GM04504 (cell line): Measurements from ENCODE around the gene ANKRD55.
A peak's percentile ranks its signal among the peaks of the same experiment; 100 is the strongest.
"Not testable (repeated sequence)": the region's sequence is repeated elsewhere in the genome, so short reads cannot be mapped to it uniquely, and the experiment has no call there.

Experiments used
- DNase-seq: peaks from one replicate; pipeline ENCODE4 v3.0.0-alpha.2; 2012; ENCODE audit warnings: low read depth

The ANKRD55 gene

DNA sequence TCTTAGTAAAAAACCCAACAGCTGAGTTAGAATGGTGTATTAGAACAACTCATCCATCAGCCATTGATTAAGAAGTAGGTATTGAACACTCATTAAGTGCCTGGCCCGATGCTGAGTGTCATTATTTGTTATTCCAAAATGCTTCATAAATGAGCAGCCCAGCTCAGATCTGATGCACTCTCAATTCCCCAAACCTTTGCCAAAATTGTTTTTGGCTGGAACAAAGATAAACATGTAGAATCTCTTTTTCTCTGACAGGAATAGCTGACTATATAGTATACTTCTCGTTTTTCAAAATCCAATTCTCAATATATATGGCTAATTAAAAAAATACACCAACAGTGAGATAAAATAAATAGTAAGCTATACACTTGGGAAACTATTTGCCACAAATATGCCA, 20.0 kb upstream of the ANKRD55 start:
- no peak for DNase-seq

DNA sequence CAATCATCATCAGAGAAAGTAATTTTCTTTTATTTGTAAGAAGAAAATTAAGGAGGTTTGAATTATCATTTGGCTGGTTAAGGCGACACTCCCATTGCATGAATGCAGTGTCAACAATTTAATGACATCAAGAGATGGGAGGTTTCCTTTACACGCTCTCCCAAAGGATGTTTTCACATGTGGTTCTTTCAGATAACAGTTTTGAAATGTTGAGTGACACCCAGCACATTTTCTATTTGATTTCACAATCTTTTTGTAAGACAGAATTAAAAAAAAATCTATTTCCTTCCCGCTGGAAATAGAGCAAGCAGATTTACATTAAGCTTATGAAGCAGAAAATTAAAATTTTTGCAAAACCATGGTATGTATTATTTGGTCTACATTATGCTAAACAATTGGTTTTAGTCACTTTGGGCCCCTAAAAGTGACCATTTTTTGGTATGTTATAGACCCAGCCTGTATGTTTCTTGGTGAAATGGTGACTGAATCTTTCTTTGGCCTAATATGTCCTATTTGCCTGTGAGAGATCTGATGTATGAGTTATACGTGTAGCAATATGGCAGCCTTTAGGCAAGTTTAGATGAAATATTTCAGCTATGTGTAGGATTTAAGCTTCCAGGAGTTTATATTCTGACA, 18.9 kb upstream of the ANKRD55 start:
- no peak for DNase-seq

DNA sequence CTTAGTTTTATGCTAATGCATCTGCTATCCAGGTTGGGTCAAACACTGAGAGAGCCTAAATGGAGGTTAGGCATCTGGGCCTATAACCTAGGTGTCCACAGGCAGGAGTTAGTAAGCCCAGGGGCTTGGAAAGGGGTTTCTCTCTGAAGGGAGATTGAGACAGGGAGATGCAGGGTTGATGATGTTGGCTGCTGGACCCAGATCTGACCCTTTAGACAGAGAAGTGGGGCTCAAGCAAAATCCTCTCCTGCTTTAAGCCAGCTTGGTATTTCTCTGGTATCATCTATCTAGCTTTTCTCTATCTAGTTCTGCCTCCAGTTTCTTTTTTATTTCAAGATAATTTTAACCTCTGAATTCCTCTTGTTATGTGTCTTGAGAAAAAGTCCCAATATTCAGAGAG, 18.3 kb upstream of the ANKRD55 start:
- no peak for DNase-seq

DNA sequence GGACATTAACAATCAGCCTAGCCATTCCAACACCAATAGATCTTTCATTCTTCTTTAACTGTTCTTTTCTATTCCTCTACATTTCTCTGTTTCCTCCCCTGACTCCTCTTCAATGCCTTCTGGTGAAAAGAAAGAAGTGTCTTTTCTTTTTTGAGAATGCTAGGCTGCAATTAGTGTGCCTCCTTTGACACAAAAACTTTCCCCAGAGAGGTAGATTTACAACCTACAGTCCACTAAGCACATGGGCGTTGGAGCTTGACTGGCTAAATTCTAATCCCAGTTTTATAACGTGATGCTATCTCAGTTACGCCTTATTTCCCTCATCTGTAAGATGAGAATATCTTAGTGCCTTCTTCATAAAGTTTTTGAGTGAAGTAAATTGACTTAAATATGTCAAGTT, 16.9 kb upstream of the ANKRD55 start:
- no peak for DNase-seq

DNA sequence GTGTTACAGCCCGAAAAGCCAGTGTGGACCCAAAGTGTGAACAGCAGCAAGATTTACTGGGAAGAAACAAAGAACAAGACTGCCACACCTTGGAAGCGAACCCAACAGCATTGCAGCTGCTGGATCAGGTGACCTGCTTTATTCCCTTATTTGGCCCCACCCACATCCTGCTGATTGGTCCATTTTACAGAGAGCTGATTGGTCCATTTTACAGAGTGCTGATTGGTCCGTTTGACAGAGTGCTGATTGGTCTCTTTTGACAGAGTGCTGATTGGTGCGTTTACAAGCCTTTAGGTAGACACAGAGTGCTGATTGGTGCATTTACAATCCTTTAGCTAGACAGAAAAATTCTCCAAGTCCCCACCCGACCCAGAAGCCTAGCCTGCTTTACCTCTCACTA, 16.0 kb upstream of the ANKRD55 start:
- DNase-seq, result not testable (repeated sequence)

DNA sequence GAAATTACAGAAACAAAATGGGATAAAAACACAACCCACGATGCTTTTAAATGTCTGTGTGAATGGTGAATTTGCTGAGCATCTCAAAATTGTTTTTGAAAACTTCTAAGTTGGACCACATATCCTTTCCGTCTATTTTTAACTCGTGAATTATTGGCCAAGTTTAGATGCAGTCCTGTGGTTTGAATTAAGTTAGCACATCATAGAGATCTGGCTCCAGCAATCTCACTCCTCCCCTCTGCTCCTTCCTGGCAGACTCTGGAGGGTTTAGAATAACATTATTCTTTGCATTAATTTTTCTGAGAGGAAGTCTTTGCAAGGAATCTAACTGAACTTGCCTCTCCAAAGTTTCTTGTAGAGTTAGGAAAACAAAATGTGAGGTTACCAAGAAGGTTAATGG, 14.5 kb upstream of the ANKRD55 start:
- no peak for DNase-seq

DNA sequence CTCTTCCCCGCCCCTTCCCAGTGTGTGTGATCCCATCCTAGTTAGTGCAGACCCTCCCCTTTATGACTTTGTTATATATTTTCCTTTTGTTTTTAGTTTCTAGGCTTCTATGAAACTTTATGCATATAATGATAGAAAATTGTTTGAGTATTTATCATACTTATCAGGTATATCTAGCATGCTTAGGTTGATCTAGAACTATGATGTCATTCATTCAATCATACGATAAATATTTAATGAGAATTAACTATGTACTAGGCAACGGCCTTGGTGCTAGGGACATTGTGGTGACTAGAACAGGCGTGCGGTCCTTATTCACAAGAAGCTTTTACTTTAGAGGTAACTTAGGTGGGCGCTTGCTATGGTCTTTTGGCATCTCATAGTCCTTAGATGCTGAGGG, 13.6 kb upstream of the ANKRD55 start:
- DNase-seq, result no peak

DNA sequence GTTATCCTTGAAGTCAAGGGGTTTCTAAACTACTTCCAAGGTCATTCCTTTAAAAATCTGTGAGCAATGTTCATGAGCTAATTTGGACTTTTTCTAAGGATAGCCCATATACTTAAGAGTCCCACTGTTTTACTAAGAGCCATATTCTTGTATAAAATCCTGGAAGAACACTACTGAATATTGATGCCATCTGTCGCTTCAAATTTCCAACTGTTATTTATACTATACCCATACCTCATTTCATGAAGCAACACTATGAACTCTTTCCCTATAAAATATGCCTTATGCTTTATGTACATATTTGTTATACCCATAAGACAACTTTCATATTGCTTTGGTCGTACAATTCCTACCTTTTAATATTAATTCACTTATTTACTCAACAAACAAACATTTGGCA, 12.4 kb upstream of the ANKRD55 start:
- DNase-seq, result no peak

DNA sequence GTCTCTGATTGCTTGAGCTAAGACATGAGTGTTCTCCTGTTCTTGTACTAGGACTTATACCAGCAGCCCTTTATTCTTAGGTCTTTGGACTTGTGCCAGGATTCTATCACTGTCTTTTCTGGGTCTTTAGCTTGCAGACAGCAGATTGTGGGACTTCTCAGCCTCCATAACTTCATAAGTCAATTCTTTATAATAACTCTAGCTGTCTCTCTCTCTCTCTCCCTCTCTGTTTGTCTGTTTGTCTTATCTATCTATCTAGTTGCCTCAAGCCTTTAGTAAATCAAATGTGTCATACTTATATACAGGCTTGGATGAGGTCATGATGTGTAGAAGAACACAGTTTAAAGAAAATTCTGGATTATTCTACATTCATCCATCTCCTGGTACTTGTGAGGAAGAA, 11.5 kb upstream of the ANKRD55 start:
- DNase-seq, result no peak

DNA sequence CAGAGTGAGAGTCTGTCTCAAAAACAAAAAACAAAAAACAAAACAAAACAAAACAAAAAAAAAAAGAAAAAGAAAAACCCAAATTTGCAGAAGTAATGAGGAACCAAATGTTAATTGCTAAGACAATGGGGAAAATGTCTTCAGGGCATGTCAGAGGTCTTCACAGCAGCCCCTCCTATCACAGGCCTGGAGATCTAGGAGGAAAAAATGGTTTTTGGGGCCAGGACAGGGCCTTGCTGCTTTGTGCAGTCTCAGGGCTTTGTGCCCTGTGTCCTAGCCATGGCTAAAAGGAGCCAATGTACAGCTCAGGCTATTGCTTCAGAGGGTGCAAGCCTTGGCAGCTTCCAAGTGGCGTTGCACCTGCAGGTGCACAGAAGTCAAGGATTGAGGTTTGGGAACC, 9.1 kb upstream of the ANKRD55 start:
- not testable (repeated sequence) for DNase-seq

DNA sequence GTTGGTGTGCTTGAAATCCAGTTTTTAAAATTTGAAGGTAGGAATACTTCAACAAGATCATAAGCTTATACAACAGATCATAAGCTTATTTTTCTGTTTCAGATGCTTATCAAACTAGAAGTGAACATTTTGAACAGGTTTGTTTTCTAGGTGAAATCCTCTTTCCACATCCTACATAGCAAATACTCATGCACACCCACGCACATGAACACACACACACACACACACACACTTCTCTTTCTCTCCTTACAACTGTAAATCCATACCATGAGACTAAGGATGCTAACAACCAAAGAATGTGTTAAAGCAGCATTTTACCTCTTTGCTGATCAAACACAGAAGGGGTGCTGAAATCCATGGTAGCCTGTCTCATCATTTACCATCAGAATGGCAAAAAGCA, 592 bp downstream of the ANKRD55 start:
- DNase-seq, result no peak

DNA sequence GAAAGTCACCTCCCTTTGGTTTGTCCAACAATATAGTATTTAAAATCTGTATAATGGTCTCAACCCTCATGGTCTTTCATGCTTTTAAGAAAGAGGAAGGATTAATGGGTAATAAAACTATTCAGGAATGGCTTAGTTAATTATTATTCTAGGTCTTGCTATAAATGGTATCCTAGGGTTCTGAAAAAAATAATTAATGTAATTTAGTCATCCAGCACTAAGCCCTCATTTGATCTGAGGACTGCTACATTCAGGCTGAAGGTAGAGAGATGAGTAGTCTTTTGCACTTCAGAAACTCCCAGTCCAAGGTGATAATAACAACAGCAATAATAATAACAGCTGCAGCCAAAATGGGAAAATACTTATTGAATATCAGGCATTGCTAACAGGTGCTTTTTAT, 2.6 kb downstream of the ANKRD55 start:
- no peak for DNase-seq

DNA sequence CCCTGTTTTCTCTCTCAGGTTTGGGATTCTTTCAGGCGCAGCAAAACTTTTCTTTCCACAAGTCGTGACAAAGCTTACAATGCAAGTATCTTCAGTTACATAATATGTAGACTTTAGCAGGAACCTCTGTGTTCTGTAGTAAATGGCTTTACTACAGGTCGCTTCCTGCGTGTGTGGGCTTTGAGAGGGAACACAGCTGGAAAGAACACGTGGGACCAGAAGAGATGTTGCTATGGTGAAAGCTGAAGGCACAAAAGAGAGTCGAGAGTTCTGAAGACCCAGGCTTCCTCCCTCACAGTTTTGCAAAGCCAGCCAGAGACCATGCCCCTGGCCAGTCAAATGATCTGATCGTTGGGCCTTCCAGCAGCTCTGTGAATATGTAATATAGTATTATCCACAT, 4.0 kb downstream of the ANKRD55 start:
- no peak for DNase-seq

DNA sequence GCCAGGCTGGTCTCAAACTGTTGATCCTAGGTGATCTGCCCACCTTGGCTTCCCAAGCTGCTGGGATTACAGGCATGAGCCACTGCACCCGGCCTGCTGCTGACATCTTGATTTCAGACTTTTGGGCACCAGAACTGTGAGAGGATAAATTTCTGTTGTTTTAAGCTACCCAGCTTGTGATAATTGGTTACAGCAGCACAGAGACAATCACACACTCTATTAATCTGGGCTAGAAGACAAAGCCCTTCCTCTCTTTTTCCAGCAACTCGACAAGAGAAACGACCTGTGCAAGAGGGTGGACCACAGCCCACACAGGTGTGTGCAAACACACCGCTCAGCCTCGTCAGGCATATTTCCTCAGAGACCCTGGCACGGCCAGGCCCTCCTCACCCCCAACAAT, 4.5 kb downstream of the ANKRD55 start:
- no peak for DNase-seq

DNA sequence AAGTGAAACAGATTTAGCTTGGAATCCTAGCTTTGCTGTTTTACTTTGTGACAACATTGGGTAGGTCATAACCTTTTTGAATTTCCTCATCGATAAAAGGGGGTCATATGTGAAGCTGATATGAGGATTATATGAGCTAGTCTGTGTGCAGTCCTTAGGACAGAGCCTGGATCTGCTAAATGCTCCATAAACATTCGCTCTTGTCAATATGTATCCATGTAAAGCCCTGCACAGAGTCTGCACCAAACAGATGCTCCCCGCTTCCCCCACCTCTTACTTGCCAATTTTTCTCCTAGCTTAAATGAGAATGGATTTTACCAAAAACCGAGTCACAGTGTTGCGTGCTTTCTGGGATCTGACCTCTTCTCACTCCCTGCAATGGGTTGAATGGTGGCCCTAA, 5.4 kb downstream of the ANKRD55 start:
- no peak for DNase-seq

DNA sequence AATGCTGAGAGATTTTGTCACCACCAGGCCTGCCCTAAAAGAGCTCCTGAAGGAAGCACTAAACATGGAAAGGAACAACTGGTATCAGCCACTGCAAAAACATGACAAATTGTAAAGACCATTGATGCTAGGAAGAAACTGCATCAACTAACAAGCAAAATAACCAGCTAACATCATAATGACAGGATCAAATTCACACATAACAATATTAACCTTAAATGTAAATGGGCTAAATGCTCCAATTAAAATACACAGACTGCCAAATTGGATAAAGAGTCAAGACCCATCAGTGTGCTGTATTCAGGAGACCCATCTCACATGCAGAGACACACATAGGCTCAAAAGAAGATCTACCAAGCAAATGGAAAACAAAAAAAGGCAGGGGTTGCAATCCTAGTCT, 9.8 kb downstream of the ANKRD55 start:
- DNase-seq, result not testable (repeated sequence)

DNA sequence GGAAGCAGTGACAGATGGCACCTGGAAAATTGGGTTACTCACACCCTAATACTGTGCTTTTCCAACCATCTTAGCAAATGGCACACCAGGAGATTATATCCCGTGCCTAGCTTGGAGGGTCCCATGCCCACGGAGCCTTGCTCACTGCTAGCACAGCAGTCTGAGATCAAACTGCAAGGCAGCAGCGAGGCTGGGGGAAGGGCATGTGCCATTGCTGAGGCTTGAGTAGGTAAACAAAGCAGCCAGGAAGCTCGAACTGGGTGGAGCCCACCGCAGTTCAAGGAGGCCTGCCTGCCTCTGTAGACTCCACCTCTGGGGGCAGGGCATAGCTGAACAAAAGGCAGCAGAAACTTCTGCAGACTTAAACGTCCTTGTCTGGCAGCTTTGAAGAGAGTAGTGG, 11.5 kb downstream of the ANKRD55 start:
- not testable (repeated sequence) for DNase-seq

DNA sequence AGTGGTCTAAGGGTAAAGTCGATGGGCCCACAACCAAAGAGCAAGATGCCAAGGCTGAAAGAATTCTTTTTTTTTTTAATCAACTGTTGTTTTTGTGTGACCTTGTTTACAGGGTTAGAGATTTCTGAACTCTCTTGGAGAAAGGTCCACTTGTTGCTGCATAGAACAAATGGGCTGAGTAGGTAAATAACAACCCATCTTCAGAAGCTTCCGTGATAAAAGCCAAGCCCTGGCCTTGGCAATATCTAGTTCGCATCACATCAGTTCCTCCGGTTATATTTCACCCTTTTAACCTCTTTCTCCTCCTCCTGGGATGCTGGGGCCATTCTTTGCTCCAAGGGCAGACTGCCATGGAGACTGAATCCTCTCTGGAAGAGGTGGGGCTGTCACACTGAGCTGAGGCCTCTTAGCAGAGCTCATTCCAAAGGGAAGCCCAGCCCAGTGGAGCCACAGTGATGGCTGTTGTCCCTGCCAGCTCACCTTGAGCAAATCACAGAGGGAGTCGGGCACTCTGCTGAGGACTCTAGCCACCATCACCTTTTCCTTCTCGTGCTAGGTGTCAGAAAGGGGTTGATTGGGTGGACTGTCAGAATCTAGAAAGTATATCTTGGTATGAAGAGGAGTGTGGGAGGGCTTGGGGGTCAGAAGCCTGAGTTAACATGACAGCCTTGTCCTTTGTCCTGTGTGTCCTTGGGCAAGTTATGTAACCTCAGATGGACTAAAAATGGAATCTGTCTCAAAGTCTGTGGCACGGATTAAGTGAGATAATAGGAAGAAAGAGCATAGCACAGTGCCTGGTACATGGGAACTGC, 17.9 kb downstream of the ANKRD55 start:
- DNase-seq, result no peak

DNA sequence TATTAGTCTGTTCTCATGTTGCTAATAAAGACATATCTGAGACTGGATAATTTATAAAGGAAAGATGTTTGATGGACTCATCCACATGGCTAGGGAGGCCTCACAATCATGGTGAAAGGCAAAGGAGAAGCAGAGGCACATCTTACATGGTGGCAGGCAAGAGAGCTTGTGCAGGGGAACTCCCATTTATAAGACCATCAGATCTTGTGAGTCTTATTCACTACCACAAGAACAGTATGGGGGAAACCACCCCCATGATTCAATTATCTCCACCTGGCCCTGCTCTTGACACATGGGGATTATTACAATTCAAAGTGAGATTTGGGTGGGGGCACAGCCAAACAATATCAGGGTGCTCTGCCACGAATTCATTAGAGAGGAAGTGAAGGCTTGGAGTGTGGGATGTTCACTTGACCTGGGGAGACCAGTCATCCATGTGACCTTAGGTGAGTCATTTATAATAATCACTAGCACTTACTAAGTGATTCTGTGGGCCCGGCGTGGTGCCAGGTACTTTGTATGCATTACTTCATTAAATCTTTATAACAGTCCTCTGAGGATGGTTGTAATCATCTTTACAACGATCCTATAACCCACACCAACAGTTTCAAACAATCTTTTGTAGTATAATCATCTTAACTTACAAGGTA, 19.1 kb downstream of the ANKRD55 start:
- not testable (repeated sequence) for DNase-seq

DNA sequence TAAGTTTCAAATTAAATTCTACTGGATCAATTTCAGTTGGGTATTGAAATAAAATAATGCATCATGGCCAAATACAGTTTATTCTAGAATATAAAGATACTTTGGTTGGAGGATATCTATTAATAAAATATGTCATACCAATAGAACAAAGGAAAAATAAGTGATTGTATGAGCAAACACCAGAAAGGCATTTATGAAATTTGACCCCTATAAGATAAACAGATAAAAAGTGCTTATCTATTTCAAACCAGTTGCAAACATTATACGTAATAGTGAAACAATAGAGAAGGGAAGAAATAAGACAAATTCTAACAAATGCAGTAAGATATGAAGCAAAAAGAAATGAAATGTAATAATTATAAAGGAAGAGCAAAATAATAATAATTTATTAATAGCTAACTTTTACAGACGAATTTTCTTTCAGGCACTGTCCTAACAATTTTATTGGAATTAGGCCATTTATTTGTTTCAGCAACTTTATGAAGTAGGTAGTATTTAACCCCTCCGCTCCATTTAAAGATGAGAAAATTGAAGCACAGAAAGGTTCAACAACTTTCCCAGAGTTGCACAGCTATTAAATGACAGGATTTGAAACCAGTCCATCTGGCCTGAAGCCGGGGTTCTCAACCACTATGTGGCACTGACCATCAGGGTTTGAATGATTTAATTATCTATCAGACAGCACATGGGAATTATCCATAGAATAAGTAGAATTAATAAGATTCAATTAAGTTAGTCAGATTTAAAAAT, 20.8 kb downstream of the ANKRD55 start:
- no peak for DNase-seq

DNA sequence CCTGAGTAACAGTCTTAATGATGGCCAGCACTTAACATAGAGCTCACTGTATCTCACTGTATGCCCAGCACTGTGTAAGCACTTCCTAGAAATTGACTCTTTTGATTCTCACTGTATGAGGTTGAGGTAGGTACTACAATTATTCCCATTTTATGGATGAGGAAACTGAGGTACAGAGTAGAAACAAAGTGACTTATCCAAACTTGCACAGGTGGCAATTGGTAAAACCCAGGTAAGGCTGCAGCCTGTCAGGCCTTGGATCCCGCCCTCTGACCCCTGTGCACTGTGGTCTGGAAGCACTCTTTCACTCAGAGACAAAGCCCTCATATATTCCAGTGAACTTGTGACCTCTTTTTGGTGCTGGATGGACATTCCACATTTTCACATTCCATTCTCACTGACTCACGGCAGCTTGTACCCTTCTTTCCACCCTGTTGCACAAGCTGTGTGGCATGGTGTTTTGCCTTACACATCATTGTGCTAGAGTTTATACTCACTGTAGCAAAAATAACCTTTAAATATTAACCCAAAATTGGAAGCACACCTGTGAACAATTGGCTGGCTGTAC, 21.7 kb downstream of the ANKRD55 start:
- DNase-seq, result peak; percentile 79

DNA sequence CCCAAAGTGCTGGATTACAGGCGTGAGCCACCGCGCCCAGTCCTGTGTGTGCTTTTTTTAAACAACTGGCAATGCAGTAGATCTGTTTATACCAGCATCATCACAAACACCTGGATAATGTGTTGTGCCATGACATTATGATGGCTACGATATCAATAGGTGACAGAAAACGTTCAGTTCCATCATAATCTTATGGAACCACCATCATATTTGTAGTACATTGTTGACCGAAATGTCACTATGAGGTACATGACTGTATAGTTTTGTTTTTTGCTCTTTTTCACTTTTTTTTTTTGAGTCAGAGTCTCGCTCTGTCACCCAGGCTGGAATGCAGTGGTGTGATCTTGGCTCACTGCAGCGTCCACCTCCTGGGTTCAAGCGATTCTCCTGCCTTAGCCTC, 24.4 kb downstream of the ANKRD55 start:
- no peak for DNase-seq
